Hepatocyte (in vitro differentiated cells): Measurements from ENCODE around the gene FXYD1.

Experiments
- EZH2 ChIP-seq: fragments of 200-600 bp; sonication (generic); IDR thresholded peaks from 2 replicates; pipeline ENCODE4 v1.6.1; 2016; ENCODE audit warnings: antibody characterized with exemption, mild to moderate bottlenecking, borderline replicate concordance
- EZH2phosphoT487 ChIP-seq: fragments of 200-600 bp; sonication (generic); IDR thresholded peaks from one replicate; pipeline ENCODE4 v1.6.1; 2018; ENCODE audit warnings: antibody characterized with exemption, mild to moderate bottlenecking, low read depth, moderate library complexity; ENCODE audit not compliant: unreplicated experiment, severe bottlenecking
- TF ChIP-seq, protein P1 (sequence below): fragments of 200-600 bp; sonication (generic); IDR thresholded peaks from 2 replicates; pipeline ENCODE4 v1.5.1; 2016; ENCODE audit warnings: antibody characterized with exemption, mild to moderate bottlenecking; ENCODE audit not compliant: poor library complexity

DNA sequence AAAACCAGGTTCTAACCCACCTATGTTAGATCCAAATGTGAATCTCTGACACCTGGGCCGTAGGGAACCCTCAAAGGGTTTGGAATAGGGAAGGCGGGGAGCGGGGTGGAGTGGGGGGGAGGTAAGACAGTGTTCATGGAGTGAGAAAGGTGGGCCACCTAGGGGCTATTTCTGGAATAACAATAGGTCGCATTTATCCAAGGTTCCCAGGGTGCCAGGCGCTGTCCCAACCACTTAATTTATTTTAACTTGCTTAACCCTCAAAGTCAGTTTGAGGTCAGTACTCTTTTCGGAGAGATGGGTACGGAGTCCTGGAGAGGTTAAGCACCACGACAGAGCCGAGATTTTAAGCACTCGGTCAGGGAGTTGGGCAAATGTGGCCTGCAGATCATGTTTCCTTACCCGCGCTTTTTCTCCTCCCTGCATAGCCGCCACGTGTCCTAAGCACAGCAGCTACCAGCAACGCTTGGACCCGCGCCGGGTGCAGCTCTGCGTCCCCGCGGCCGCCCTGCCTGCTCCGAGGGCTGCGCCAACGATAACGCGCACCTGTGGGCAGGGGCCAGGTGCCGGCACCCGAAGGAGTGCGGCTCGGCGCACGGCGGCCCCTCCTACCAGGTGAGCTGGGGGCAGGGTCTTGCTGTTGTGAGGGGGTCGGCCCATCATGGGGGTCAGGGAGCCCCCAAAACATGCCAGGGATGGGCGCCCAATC is 48.0 kb upstream of the FXYD1 start:
- TF ChIP-seq, protein P1, sequence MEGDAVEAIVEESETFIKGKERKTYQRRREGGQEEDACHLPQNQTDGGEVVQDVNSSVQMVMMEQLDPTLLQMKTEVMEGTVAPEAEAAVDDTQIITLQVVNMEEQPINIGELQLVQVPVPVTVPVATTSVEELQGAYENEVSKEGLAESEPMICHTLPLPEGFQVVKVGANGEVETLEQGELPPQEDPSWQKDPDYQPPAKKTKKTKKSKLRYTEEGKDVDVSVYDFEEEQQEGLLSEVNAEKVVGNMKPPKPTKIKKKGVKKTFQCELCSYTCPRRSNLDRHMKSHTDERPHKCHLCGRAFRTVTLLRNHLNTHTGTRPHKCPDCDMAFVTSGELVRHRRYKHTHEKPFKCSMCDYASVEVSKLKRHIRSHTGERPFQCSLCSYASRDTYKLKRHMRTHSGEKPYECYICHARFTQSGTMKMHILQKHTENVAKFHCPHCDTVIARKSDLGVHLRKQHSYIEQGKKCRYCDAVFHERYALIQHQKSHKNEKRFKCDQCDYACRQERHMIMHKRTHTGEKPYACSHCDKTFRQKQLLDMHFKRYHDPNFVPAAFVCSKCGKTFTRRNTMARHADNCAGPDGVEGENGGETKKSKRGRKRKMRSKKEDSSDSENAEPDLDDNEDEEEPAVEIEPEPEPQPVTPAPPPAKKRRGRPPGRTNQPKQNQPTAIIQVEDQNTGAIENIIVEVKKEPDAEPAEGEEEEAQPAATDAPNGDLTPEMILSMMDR = peak; percentile 59
- TF ChIP-seq EZH2phosphoT487 (no peak), EZH2 (no peak)
